Effector memory CD4-positive, alpha-beta T cell (primary cell): ENCODE measurements around the gene MRPS15.
"Not testable (repeated sequence)": the region's sequence is repeated elsewhere in the genome, so short reads cannot be mapped to it uniquely, and the experiment has no call there.

Experiments used
- DNase-seq, 3 donors: peaks; one replicate each; pipeline ENCODE4 v3.0.0-alpha.2; 2020
- H3K27ac ChIP-seq: 2 replicates; pipeline ENCODE4 v1.7.0; 2013; ENCODE audit warnings: mild to moderate bottlenecking, low read length, moderate library complexity; ENCODE audit not compliant: insufficient read depth, poor library complexity, severe bottlenecking
- H3K27me3 ChIP-seq: replicated peaks from 2 replicates; pipeline ENCODE4 v1.7.0; 2013; ENCODE audit warnings: mild to moderate bottlenecking, low read length; ENCODE audit not compliant: insufficient read depth, control insufficient read depth, poor library complexity, severe bottlenecking
- H3K36me3 ChIP-seq: 2 replicates; pipeline ENCODE4 v1.7.0; 2013; ENCODE audit warnings: mild to moderate bottlenecking, low read length, moderate library complexity; ENCODE audit not compliant: control insufficient read depth, insufficient read depth
- H3K4me1 ChIP-seq: 2 replicates; pipeline ENCODE4 v1.7.0; 2013; ENCODE audit warnings: low read length, mild to moderate bottlenecking; ENCODE audit not compliant: control insufficient read depth, insufficient read depth, poor library complexity, severe bottlenecking
- H3K4me3 ChIP-seq: 2 replicates; pipeline ENCODE4 v1.7.0; 2013; ENCODE audit warnings: low read length, low read depth, mild to moderate bottlenecking; ENCODE audit not compliant: insufficient read depth, poor library complexity, severe bottlenecking
- H3K9me3 ChIP-seq: 2 replicates; pipeline ENCODE4 v1.7.0; 2013; ENCODE audit warnings: mild to moderate bottlenecking, low read length, moderate library complexity; ENCODE audit not compliant: control insufficient read depth
- total RNA-seq, 3 donors: gene quantifications; one replicate each; lab custom pipeline; 2026; lab: John Stamatoyannopoulos, UW

The MRPS15 gene
- 24.3 to 30.8 (median 30.4) reads per million in 3 donors for total RNA-seq

- peaks cover 12% of the 10 kb centered on the region for H3K4me1 ChIP-seq
- no peaks in the 10 kb centered on the region for H3K27me3 ChIP-seq
- peak within 1 kb of the TSS; percentile 96 for H3K4me3 ChIP-seq
- H3K27ac ChIP-seq: peak within 1 kb of the TSS; percentile 80
- peak; percentile 82 to 88 (median 86) for DNase-seq
- peaks cover 17% of the 10 kb centered on the region for H3K36me3 ChIP-seq
- H3K9me3 ChIP-seq: no peaks in the 10 kb centered on the region
Measured at GRCh38 chr1:36463803-36464604, at the start of gene MRPS15. Gene MRPS15, minus strand, starts transcription at chr1:36464384. Its CDS starts 109 bp downstream, at chr1:36464275.

DNA sequence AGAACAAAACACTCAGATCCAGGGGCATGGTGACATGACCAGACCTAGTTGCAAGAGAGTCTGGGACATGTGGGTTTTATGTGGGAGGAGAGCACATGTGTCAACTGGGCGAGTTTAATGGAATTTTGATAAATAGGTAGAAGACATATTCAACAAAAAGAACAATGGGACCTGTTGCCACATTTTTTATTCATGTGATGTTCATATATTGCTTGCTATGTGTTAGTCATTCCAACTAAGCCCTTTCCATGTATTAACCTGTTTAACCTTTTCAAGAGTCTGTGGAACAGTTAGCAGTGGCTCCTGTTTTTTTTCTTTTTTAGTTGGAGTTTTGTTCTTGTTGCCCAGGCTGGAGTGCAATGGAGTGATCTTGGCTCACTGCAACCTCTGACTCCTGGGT lies 48.7 kb upstream of the MRPS15 start:
- no peaks in the 10 kb centered on the region for H3K36me3 ChIP-seq
- no peaks in the 10 kb centered on the region for H3K4me1 ChIP-seq
- no peaks in the 10 kb centered on the region for H3K9me3 ChIP-seq
- no peak for DNase-seq
- H3K27me3 ChIP-seq: no peaks in the 10 kb centered on the region
- no peak overlapping the region for H3K27ac ChIP-seq
- H3K4me3 ChIP-seq: no peak overlapping the region

DNA sequence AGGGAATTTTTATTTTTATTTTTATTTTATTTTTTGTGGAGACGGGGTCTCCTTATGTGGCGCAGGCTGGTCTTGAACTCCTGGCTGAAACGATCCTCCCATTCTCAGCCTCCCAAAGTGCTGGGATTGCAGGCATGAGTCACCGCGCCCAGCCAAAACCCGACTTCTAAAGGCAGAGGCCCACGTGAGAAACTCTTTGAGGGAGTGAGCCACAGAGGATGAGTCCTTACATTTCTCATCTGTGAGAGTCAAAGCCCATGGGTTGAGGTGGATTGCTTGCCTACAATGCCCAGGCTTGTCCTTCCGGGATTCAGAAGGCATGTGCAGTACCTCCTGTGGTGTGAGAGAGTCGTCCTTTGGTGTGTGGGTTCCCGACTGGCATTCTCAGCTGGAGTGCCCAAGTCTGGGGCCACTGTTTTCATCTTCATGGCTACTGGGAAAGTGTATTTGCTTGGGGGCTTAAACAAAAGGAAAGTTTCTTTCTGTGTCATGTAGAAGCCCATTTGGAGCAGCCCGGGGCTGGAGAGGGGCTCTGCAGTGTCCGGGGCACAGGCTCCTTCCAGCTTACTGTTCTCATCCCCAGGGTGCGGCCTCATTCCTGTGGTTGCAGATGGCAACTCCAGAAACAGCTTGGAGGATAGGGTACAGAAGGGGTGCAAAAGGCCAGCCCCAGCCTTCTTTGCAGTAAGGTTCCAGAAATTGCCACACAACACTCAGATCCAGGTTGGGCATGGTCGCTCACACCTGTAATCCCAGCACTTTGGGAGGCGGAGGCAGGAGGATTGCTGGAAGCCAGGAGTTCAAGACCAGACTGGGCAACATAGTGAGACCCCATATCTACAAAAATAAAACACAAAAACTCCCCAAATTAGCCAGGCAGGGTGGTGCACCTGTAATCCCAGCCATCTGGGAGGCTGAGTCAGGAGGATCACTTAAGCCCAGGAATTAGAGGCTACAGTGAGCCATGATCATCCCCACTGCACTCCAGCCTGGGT lies 47.9 kb upstream of the MRPS15 start:
- no peaks in the 10 kb centered on the region for H3K27me3 ChIP-seq
- H3K4me3 ChIP-seq: no peak overlapping the region
- no peak for DNase-seq
- H3K36me3 ChIP-seq: no peaks in the 10 kb centered on the region
- H3K9me3 ChIP-seq: no peaks in the 10 kb centered on the region
- H3K4me1 ChIP-seq: no peaks in the 10 kb centered on the region
- no peak overlapping the region for H3K27ac ChIP-seq

DNA sequence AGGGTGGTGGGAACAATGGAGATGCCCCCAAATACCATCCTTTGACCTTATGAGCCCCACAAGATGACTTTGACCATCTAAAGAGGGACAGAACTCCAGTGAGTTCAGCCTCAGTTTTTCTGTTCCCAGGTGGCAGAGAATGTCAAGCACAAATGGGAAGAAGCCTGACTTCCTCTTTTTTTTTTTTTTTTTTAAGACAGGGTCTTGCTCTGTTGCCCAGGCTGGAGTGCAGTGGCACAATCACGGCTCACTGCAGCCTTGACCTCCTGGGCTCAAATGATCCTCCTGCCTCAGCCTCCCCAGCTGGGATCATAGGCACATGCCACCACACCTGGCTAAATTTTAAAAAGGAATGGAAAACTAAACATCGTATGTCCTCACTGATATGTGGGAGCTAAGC lies 47.0 kb upstream of the MRPS15 start:
- not testable (repeated sequence) for H3K27me3 ChIP-seq, H3K9me3 ChIP-seq, DNase-seq, H3K27ac ChIP-seq, H3K4me3 ChIP-seq, H3K36me3 ChIP-seq, H3K4me1 ChIP-seq

- Histone ChIP-seq H3K27me3 (no peaks in the 10 kb centered on the region), H3K9me3 (no peaks in the 10 kb centered on the region), H3K4me3 (no peak overlapping the region), H3K27ac (no peak overlapping the region), H3K36me3 (no peaks in the 10 kb centered on the region), H3K4me1 (no peaks in the 10 kb centered on the region)
- DNase-seq: no peak
Measured at GRCh38 chr1:36510418-36510817, 46.2 kb upstream of the MRPS15 start.

- Histone ChIP-seq H3K4me3 (no peak overlapping the region), H3K9me3 (no peaks in the 10 kb centered on the region), H3K27me3 (no peaks in the 10 kb centered on the region), H3K36me3 (no peaks in the 10 kb centered on the region), H3K4me1 (no peaks in the 10 kb centered on the region), H3K27ac (no peak overlapping the region)
- no peak for DNase-seq
Measured at GRCh38 chr1:36508257-36508656, 44.1 kb upstream of the MRPS15 start.

- Histone ChIP-seq H3K36me3 (no peaks in the 10 kb centered on the region), H3K27me3 (no peaks in the 10 kb centered on the region), H3K4me3 (no peak overlapping the region), H3K4me1 (no peaks in the 10 kb centered on the region), H3K27ac (no peak overlapping the region), H3K9me3 (no peaks in the 10 kb centered on the region)
- DNase-seq: no peak
Measured at GRCh38 chr1:36506276-36506920, 42.2 kb upstream of the MRPS15 start.

- Histone ChIP-seq H3K4me1 (no peaks in the 10 kb centered on the region), H3K36me3 (no peaks in the 10 kb centered on the region), H3K9me3 (no peaks in the 10 kb centered on the region), H3K4me3 (no peak overlapping the region), H3K27me3 (no peaks in the 10 kb centered on the region), H3K27ac (no peak overlapping the region)
- no peak for DNase-seq
Measured at GRCh38 chr1:36503733-36504132, 39.5 kb upstream of the MRPS15 start.

GRCh38 chr1:36503159-36503558 lies 39.0 kb upstream of the MRPS15 start:
- H3K4me3 ChIP-seq: no peak overlapping the region
- H3K4me1 ChIP-seq: no peaks in the 10 kb centered on the region
- H3K9me3 ChIP-seq: no peaks in the 10 kb centered on the region
- H3K36me3 ChIP-seq: no peaks in the 10 kb centered on the region
- H3K27ac ChIP-seq: no peak overlapping the region
- DNase-seq: no peak
- no peaks in the 10 kb centered on the region for H3K27me3 ChIP-seq
